ENCODE results near the gene SLCO3A1.

The SLCO3A1 gene

DNA sequence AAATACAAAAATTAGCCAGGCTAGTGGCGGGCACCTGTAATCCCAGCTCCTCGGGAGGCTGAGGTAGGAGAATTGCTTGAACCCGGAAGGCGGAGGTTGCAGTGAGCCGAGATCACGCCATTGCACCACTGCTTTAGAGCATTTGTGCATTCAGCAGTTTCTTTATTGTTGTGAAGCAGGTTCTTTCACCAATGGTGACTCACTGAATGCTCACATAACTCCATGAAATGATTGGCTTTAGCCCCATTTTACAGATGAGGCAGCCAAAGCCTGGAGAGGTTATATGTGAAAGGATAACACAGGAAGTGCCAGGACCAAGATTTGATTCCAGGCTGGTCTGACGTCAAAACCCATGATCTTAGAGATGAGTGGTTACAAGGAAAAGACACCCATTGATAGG lies 195.2 kb downstream of the SLCO3A1 start:
- H3K4me3 ChIP-seq (ENCODE audit: low read depth, low read length) = no peak overlapping the region
- TF ChIP-seq, protein P1, sequence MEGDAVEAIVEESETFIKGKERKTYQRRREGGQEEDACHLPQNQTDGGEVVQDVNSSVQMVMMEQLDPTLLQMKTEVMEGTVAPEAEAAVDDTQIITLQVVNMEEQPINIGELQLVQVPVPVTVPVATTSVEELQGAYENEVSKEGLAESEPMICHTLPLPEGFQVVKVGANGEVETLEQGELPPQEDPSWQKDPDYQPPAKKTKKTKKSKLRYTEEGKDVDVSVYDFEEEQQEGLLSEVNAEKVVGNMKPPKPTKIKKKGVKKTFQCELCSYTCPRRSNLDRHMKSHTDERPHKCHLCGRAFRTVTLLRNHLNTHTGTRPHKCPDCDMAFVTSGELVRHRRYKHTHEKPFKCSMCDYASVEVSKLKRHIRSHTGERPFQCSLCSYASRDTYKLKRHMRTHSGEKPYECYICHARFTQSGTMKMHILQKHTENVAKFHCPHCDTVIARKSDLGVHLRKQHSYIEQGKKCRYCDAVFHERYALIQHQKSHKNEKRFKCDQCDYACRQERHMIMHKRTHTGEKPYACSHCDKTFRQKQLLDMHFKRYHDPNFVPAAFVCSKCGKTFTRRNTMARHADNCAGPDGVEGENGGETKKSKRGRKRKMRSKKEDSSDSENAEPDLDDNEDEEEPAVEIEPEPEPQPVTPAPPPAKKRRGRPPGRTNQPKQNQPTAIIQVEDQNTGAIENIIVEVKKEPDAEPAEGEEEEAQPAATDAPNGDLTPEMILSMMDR (IDR thresholded peaks at IDR 0.05; ENCODE audit: low read depth, low read length) = no peak

DNA sequence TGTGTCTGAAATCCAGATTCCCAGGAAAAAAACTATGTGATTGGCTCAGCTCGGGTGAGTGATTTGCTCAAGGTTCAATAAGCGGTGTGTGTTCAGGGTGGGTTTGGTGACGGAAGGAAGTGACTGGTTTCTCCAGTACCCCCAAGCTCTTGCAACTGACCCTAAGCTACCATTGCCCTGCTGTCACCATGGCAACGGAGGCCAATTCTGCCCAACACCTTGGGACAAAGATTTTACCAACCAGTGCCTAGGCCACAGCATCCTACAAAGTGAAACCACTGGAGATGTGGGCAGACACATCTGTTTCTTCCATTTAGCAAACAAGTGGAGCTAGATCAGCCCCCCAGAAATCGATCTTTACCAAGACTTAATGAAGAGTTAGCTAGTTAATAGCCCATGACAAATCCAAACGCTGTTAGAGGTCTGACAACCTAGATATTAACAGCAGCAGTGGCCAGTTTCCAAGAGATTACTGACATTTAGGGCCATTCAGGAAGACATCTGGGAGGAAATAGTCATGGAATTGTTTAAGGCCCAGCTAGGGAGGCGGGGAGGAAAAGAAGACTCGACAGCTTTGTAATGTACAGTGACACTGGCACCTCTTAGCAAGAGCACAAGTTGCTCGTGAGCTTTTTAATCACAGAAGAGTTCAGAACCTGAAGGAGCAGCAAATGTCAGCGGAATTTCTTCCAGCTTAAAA lies 195.9 kb downstream of the SLCO3A1 start:
- TF ChIP-seq, protein P1 (IDR thresholded peaks at IDR 0.05; ENCODE audit: low read depth, low read length) = no peak
- H3K4me3 ChIP-seq (ENCODE audit: low read depth, low read length) = no peak overlapping the region

GRCh38 chr15:92050220-92050898 lies 196.9 kb downstream of the SLCO3A1 start:
- TF ChIP-seq, protein P1 (IDR thresholded peaks at IDR 0.05; ENCODE audit: low read depth, low read length) = no peak
- no peak overlapping the region for H3K4me3 ChIP-seq (ENCODE audit: low read depth, low read length)

- TF ChIP-seq, protein P1 (IDR thresholded peaks at IDR 0.05; ENCODE audit: low read depth, low read length) = no peak
- H3K4me3 ChIP-seq (ENCODE audit: low read depth, low read length) = no peak overlapping the region
Measured at GRCh38 chr15:92051716-92052115, 198.2 kb downstream of the SLCO3A1 start.

GRCh38 chr15:92053753-92054316 lies 200.3 kb downstream of the SLCO3A1 start:
- TF ChIP-seq, protein P1 (IDR thresholded peaks at IDR 0.05; ENCODE audit: low read depth, low read length) = no peak
- no peak overlapping the region for H3K4me3 ChIP-seq (ENCODE audit: low read depth, low read length)

GRCh38 chr15:92056875-92057274 lies 203.4 kb downstream of the SLCO3A1 start:
- no peak overlapping the region for H3K4me3 ChIP-seq (ENCODE audit: low read depth, low read length)
- TF ChIP-seq, protein P1 (IDR thresholded peaks at IDR 0.05; ENCODE audit: low read depth, low read length) = no peak
